PFSK-1 (cell line): ENCODE measurements around the gene HELQ.

Source experiments
- FOXP2 ChIP-seq: optimal IDR thresholded peaks from 2 replicates; pipeline ENCODE3; 2011; ENCODE audit warnings: borderline replicate concordance, control low read depth, inconsistent platforms; ENCODE audit not compliant: insufficient read depth; ENCODE audit errors: extremely low read length, extremely low read depth
- POLR2AphosphoS5 ChIP-seq: IDR thresholded peaks from 2 replicates; pipeline ENCODE4 v1.6.1; 2012; ENCODE audit warnings: low read depth, mild to moderate bottlenecking, control low read depth, low read length, moderate library complexity
- REST ChIP-seq, 2 experiments: IDR thresholded peaks; 2 replicates each; pipeline versions ENCODE4 v1.6.1 to v1.8.0; 2011 to 2012; ENCODE audit warnings: low read depth in 2 of 2, low read length in 2 of 2, control low read depth in 1 of 2, inconsistent platforms in 1 of 2, mild to moderate bottlenecking in 1 of 2, moderate library complexity in 1 of 2; ENCODE audit not compliant: insufficient read depth in 1 of 2
- SIN3A ChIP-seq: IDR thresholded peaks from 2 replicates; pipeline ENCODE4 v1.6.1; 2012; ENCODE audit warnings: mild to moderate bottlenecking, low read length, moderate library complexity, borderline replicate concordance; ENCODE audit not compliant: insufficient read depth
- TAF1 ChIP-seq: IDR thresholded peaks from 2 replicates; pipeline ENCODE4 v1.6.1; 2012; ENCODE audit warnings: low read length, control low read depth, borderline replicate concordance; ENCODE audit not compliant: insufficient read depth

HELQ gene

DNA sequence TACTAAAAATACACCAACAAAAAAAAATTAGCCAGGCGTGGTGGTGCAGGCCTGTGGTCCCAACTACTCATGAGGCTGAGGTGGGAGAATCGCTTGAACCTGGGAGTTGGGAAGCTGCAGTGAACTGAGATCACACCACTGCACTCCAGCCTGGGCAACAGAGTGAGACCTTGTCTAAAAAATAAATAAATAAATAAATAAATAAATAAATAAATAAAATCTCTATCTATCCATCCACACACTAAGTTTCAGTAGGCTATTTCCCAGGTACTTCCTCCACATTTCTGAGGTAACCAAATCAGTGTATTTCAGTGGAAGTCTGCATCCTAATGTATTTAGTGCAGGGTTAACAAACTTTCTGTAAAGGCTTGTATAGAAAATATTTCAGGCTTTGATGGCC is 18.3 kb upstream of the HELQ start:
- TF ChIP-seq REST (IDR thresholded peaks at IDR 0.05; ENCODE audit: insufficient read depth in 1 of 2, low read depth in 2 of 2, low read length in 2 of 2), result no peak

- TF ChIP-seq FOXP2 (no peak), TAF1 (no peak), SIN3A (no peak), REST (IDR thresholded peaks at IDR 0.05; ENCODE audit: insufficient read depth in 1 of 2, low read depth in 2 of 2, low read length in 2 of 2) (no peak), POLR2AphosphoS5 (no peak)
Observed at GRCh38 chr4:83473423-83473822, 17.8 kb upstream of the HELQ start.

DNA sequence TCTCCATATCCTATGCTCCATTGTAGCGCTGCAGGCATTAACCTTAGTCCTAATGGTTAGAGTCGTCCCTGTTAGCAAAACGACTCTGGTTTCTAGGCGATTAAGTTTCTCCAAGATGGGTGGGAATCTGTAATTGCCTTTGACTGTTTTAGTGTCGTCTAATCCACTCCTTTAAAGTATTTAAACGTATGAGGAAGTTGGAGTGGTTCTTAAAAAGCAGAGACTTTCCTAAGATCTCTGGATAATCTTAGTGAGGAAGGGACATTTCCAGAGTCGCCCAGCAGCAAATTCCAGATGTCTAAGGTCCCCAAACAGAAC is 520 bp upstream of the HELQ start:
- no peak for TF ChIP-seq TAF1
- no peak; the same call in 1 of the 2 replicates for TF ChIP-seq POLR2AphosphoS5
- no peak for TF ChIP-seq SIN3A
- TF ChIP-seq FOXP2, result no peak
- TF ChIP-seq REST (IDR thresholded peaks at IDR 0.05; ENCODE audit: insufficient read depth in 1 of 2, low read depth in 2 of 2, low read length in 2 of 2), result no peak

- no peak for TF ChIP-seq TAF1
Observed at GRCh38 chr4:83454686-83455085, 937 bp downstream of the HELQ start.

GRCh38 chr4:83449009-83449408 is 6.6 kb downstream of the HELQ start:
- TF ChIP-seq TAF1 (no peak), REST (IDR thresholded peaks at IDR 0.05; ENCODE audit: insufficient read depth in 1 of 2, low read depth in 2 of 2, low read length in 2 of 2) (no peak), FOXP2 (no peak), POLR2AphosphoS5 (no peak), SIN3A (no peak)

GRCh38 chr4:83440899-83441298 is 14.7 kb downstream of the HELQ start:
- TF ChIP-seq POLR2AphosphoS5, result no peak
- TF ChIP-seq SIN3A, result no peak
- no peak for TF ChIP-seq REST (IDR thresholded peaks at IDR 0.05; ENCODE audit: insufficient read depth in 1 of 2, low read depth in 2 of 2, low read length in 2 of 2)
- no peak for TF ChIP-seq FOXP2
- TF ChIP-seq TAF1, result no peak
